GM12878 (cell line): ENCODE results near the gene TRIM8. TPM values are rescaled to one million over a fixed set of nuclear protein-coding genes. Genes with fewer than 3 reads are reported as not detected.

Experiments
- BCL11A ChIP-seq: IDR thresholded peaks from 2 replicates; pipeline ENCODE4 v1.6.1; 2011; ENCODE audit warnings: low read depth, low read length
- BHLHE40 ChIP-seq, 2 experiments: fragments of 450-650 bp in 1 of 2; IDR thresholded peaks; 2 replicates each; pipeline ENCODE4 v1.6.1; 2011 to 2017; ENCODE audit warnings: low read depth in 2 of 2, borderline replicate concordance in 1 of 2, improper control_type of control experiment in 1 of 2, low read length in 1 of 2, mild to moderate bottlenecking in 1 of 2
- CHD1 ChIP-seq: IDR thresholded peaks from 2 replicates; pipeline ENCODE4 v1.6.1; 2012; ENCODE audit warnings: low read depth, low read length, improper control_type of control experiment
- GATAD2B ChIP-seq: fragments of 450-650 bp; conservative IDR thresholded peaks from 2 replicates; pipeline ENCODE4 v1.6.1; 2017; ENCODE audit warnings: low read depth, mild to moderate bottlenecking, moderate library complexity
- HDGF ChIP-seq: fragments of 450-650 bp; IDR thresholded peaks from 2 replicates; pipeline ENCODE4 v1.6.1; 2016; ENCODE audit warnings: antibody characterized with exemption
- JUNB ChIP-seq: IDR thresholded peaks from 2 replicates; pipeline ENCODE4 v1.6.1; 2016; ENCODE audit warnings: antibody characterized with exemption, mild to moderate bottlenecking
- LARP7 ChIP-seq: fragments of 450-650 bp; IDR thresholded peaks from 2 replicates; pipeline ENCODE4 v1.6.1; 2017; ENCODE audit warnings: mild to moderate bottlenecking
- MTA3 ChIP-seq: IDR thresholded peaks from 2 replicates; pipeline ENCODE4 v1.6.1; 2012; ENCODE audit warnings: low read length, inconsistent platforms, borderline replicate concordance
- NFIC ChIP-seq: IDR thresholded peaks from 2 replicates; pipeline ENCODE4 v1.6.1; 2012; ENCODE audit warnings: low read depth, mild to moderate bottlenecking, inconsistent platforms, low read length, moderate library complexity
- SMAD5 ChIP-seq: IDR thresholded peaks from 2 replicates; pipeline ENCODE4 v1.6.1; 2016; ENCODE audit warnings: antibody characterized with exemption, low read depth
- STAT3 ChIP-seq: IDR thresholded peaks from 2 replicates; pipeline ENCODE4 v1.6.1; 2011; ENCODE audit warnings: low read depth, low read length, improper control_type of control experiment
- TAF1 ChIP-seq: IDR thresholded peaks from 2 replicates; pipeline ENCODE4 v1.6.1; 2011; ENCODE audit warnings: mild to moderate bottlenecking, low read depth, low read length, borderline replicate concordance
- ZBTB4 ChIP-seq: fragments of 450-650 bp; formaldehyde crosslinking; IDR thresholded peaks from 2 replicates; pipeline ENCODE4 v1.4.0; 2022; ENCODE audit warnings: mild to moderate bottlenecking, moderate library complexity
- ZBTB40 ChIP-seq: fragments of 450-650 bp; IDR thresholded peaks from 2 replicates; pipeline ENCODE4 v1.6.1; 2016; ENCODE audit warnings: mild to moderate bottlenecking, moderate library complexity, borderline replicate concordance
- ZNF217 ChIP-seq: fragments of 450-650 bp; IDR thresholded peaks from 2 replicates; pipeline ENCODE4 v1.6.1; 2017; ENCODE audit warnings: antibody characterized with exemption, mild to moderate bottlenecking
- polyA plus RNA-seq, 11 experiments: library from polyadenylated mRNA; depleted of rRNA in 4 of 11; unstranded in 6 of 11; stranded (reverse) in 5 of 11; fragments of >200 nt; fragmentation: Nextera tagmentation in 4 of 11; fragmentation: Illumina TruSeq in 1 of 11; extraction: Ambion mirVana in 4 of 11; extraction: Trizol in 1 of 11; gene quantifications; 1 replicate in 1 of 11; 2 replicates in 10 of 11; pipeline versions ENCODE4 v1.2.1 to v1.2.3, GENCODE V29; 2011 to 2016; ENCODE audit warnings: inconsistent platforms in 2 of 11, missing spikeins in 2 of 11, low read depth in 1 of 11
- total RNA-seq, 4 experiments: library from RNA; depleted of rRNA in 3 of 4; stranded (reverse); fragments of >200 nt in 3 of 4; fragmentation: Illumina TruSeq in 1 of 4; extraction: Trizol in 1 of 4; gene quantifications; 2 replicates each; pipeline versions ENCODE4 v1.2.1 to v1.2.3, GENCODE V29; 2013 to 2021
- TF ChIP-seq, protein P1 (sequence below): fragments of 450-650 bp; formaldehyde crosslinking; IDR thresholded peaks from 2 replicates; pipeline ENCODE4 v1.5.0; 2022; ENCODE audit warnings: mild to moderate bottlenecking, missing genetic modification characterization
- TF ChIP-seq, protein P2 (sequence below): IDR thresholded peaks from 2 replicates; pipeline ENCODE4 v1.6.1; 2011; ENCODE audit warnings: mild to moderate bottlenecking, low read depth, low read length, moderate library complexity; ENCODE audit not compliant: insufficient replicate concordance
- TF ChIP-seq, protein P3 (sequence below): IDR thresholded peaks from 2 replicates; pipeline ENCODE4 v1.6.1; 2011; ENCODE audit warnings: borderline replicate concordance, low read depth, mild to moderate bottlenecking, moderate library complexity, low read length; ENCODE audit not compliant: insufficient read depth, poor library complexity, severe bottlenecking

The TRIM8 gene
- total and polyA plus RNA-seq, 10 of the 15 experiments (the other 5 are each of a cell fraction or from before 2014, with no cell fraction given), result 7.9 to 53.2 (median 24.6) TPM

GRCh38 chr10:102608487-102608886 is 35.8 kb upstream of the TRIM8 start (continued):
- TF ChIP-seq ZBTB4 (CRISPR knock-in tag) (no peak), JUNB (no peak; the same call in 1 of the 2 replicates), CHD1 (no peak), HDGF (no peak), NFIC (no peak), ZNF217 (no peak), LARP7 (no peak), GATAD2B (peak; percentile 75), ZBTB40 (no peak), BHLHE40 (IDR thresholded peaks at IDR 0.05; ENCODE audit: borderline replicate concordance in 1 of 2, low read depth in 2 of 2, low read length in 1 of 2) (no peak), TAF1 (no peak), MTA3 (no peak), SMAD5 (no peak), STAT3 (no peak), BCL11A (no peak)
- TF ChIP-seq, protein P1, sequence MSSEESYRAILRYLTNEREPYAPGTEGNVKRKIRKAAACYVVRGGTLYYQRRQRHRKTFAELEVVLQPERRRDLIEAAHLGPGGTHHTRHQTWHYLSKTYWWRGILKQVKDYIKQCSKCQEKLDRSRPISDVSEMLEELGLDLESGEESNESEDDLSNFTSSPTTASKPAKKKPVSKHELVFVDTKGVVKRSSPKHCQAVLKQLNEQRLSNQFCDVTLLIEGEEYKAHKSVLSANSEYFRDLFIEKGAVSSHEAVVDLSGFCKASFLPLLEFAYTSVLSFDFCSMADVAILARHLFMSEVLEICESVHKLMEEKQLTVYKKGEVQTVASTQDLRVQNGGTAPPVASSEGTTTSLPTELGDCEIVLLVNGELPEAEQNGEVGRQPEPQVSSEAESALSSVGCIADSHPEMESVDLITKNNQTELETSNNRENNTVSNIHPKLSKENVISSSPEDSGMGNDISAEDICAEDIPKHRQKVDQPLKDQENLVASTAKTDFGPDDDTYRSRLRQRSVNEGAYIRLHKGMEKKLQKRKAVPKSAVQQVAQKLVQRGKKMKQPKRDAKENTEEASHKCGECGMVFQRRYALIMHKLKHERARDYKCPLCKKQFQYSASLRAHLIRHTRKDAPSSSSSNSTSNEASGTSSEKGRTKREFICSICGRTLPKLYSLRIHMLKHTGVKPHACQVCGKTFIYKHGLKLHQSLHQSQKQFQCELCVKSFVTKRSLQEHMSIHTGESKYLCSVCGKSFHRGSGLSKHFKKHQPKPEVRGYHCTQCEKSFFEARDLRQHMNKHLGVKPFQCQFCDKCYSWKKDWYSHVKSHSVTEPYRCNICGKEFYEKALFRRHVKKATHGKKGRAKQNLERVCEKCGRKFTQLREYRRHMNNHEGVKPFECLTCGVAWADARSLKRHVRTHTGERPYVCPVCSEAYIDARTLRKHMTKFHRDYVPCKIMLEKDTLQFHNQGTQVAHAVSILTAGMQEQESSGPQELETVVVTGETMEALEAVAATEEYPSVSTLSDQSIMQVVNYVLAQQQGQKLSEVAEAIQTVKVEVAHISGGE (CRISPR knock-in tag), result no peak
- TF ChIP-seq, protein P2, sequence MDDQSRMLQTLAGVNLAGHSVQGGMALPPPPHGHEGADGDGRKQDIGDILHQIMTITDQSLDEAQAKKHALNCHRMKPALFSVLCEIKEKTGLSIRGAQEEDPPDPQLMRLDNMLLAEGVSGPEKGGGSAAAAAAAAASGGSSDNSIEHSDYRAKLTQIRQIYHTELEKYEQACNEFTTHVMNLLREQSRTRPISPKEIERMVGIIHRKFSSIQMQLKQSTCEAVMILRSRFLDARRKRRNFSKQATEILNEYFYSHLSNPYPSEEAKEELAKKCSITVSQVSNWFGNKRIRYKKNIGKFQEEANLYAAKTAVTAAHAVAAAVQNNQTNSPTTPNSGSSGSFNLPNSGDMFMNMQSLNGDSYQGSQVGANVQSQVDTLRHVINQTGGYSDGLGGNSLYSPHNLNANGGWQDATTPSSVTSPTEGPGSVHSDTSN, result no peak
- TF ChIP-seq, protein P3, sequence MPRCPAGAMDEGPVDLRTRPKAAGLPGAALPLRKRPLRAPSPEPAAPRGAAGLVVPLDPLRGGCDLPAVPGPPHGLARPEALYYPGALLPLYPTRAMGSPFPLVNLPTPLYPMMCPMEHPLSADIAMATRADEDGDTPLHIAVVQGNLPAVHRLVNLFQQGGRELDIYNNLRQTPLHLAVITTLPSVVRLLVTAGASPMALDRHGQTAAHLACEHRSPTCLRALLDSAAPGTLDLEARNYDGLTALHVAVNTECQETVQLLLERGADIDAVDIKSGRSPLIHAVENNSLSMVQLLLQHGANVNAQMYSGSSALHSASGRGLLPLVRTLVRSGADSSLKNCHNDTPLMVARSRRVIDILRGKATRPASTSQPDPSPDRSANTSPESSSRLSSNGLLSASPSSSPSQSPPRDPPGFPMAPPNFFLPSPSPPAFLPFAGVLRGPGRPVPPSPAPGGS, result no peak
